ENCODE measurements around the gene CLIP4.
A peak's percentile ranks its signal among the peaks of the same experiment; 100 is the strongest.

CLIP4 gene

GRCh38 chr2:29192526-29192925 lies 77.3 kb downstream of the CLIP4 start:
- no peak for DNase-seq

- no peak for DNase-seq
These were observed 77.9 kb downstream of the CLIP4 start for GRCh38 chr2:29193111-29193510.

GRCh38 chr2:29193681-29194080 lies 78.5 kb downstream of the CLIP4 start:
- no peak for DNase-seq

GRCh38 chr2:29195796-29196195 lies 80.6 kb downstream of the CLIP4 start:
- no peak for DNase-seq

DNA sequence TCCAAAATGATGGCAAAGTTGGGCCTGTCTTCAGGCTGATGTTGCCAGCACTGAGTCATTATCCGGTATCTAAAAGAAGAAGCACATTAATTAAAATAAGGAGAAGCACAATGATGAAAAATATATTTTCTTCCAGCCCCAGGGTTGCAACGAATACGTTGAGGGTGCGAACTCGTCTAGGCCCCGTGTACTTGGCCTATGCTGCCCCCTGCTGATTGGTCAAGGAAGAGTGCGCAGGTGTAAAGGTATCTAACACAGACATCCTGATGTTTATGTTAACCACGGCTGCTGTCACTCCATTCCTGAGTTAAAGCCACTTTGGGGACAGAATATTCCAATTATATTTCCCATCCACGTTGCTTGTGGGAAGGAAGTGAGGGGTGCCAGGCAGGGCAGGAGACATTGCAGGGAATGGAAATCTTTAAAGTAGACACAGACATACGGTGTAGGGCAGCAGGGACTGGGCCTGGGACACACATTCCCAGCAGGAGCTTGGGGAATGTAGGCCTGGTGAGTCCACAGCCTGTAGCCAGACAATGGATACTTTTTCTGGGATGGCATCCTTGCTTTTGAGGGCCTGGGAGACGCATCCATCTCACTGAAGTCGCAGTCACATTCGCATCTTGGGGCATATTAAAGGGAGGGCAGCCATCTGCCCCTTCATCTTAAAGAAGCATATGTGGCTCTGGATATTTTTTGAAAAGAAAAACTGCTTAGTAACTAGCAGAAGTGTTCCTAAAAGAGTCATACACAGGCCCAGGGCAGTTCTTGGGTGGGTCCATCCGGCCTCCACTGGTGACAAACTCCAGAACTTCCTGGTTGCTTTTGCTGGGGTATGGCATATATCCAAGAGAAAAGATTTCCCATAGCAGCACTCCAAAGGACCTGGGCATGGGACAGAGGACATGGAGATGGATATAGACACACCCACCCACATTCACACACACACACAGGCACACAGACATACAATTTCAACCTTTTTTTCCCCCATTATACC lies 81.9 kb downstream of the CLIP4 start:
- DNase-seq: peak; percentile 82

DNA sequence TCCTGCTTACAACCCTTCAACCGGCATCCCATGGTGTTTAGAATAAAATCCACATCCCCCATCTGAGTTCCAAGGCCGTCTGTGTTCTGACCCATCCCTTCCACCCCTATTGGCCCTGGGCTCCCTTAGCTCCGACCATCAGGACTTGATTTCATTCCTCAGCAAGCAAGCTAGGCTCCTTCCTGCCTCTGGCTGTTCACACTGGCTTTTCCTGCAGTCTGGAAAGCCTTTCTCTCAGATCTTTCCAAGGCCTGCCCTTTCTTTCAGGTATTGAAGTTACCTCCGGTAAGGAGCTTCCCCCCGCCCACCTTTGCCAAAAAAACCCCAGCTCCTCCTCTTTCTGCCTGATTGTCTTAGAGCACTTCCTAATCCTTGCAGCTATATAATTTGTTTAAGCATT lies 86.8 kb downstream of the CLIP4 start:
- DNase-seq: no peak

- no peak for DNase-seq
These were observed 87.7 kb downstream of the CLIP4 start for GRCh38 chr2:29202819-29203495.

- no peak for DNase-seq
These were observed 91.7 kb downstream of the CLIP4 start for GRCh38 chr2:29206941-29207340.

DNA sequence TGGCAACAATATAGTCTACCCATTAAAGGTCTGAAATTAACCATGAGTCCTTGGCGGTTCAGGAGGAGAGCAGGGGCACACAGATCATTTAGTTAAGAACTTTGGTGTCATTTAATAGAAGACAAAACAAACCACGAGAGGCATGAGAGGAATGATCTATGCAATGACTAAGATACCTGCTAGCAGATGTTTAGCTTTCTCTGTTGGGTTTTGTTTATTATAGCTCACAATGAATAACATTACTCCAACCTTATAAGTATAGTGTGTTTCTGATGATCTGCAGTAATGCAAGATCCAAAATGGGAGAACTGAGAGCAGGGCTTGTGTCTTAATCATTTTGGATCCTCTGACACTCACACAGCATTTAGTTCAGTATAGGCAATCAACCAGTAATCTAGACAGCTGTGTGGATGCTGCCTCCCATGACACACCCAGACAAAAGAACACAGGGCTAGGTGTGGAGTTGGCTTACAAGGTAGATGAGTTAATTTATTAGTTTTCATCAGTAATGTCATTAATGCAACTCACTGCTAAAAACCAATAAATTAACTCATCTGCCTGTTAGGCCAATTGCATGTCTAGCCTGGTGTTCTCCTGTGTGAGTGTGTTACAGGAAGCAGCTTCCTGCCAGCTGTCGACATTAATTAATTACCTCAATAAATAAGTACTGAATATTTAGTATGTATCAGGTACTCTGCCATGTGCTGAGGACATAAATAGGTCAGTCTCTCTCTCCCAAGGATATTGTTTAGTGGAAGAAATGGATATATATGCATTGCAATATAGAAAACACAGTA lies 92.3 kb downstream of the CLIP4 start:
- DNase-seq: no peak

GRCh38 chr2:29209551-29209950 lies 94.3 kb downstream of the CLIP4 start:
- no peak for DNase-seq

GRCh38 chr2:29212009-29212408 lies 96.8 kb downstream of the CLIP4 start:
- no peak for DNase-seq

- DNase-seq: no peak
These were observed 98.7 kb downstream of the CLIP4 start for GRCh38 chr2:29213888-29214291.

DNA sequence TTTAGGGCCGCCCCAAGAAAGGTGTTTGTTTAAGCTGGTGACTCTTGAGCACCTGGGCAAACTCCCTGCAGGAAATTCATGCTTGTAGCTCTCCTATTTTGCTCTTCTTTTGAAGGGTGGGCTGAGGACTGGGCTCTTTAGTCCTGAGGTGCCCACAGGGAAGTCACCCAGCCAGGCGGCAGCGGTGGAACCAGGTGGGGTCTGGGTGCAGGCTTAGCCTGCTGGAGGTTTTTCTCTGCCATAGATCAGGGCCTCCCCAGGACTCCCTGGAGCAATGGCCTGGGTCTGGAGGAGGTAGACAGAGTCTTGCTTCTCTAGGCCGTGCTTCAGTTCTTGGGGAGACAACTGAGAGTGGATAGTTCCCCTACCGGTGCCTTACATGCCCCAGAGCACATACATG lies 99.9 kb downstream of the CLIP4 start:
- no peak for DNase-seq

- no peak for DNase-seq
These were observed 100.8 kb downstream of the CLIP4 start for GRCh38 chr2:29215739-29216608.

DNA sequence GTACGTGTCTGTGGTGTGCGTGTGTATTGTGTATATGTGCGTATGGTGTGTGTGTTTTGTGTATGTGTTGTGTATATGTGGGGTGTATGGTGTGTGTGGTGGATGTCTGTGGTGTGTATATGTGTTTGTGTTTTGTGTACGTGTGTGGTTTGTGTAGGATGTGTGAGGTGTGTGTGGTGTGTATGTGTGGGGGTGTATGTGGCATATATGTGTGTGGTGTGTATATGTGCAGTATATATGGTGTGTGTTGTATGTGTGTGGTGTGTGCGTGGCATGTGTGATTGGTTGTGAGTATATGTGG lies 101.3 kb downstream of the CLIP4 start:
- DNase-seq: no peak

DNA sequence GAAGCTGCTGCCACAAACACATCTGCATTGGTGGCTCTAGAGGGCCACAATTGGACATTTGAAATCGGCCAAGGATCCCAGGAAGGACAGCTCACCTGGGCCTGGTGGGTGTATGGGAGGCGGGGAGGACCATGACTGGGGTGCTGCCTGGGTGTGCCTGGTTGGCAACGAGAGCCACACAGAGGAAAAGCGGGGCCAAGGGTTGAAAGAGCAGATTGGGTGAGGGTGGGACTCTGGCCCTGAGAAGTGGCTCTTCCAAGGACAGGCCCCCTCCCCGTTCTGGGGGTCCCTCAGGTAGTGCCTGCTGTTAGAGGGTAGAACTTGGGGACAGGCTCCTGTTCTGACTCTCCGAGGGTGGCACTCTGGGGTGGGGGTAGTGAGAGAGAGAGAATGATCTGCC lies 102.9 kb downstream of the CLIP4 start:
- no peak for DNase-seq

DNA sequence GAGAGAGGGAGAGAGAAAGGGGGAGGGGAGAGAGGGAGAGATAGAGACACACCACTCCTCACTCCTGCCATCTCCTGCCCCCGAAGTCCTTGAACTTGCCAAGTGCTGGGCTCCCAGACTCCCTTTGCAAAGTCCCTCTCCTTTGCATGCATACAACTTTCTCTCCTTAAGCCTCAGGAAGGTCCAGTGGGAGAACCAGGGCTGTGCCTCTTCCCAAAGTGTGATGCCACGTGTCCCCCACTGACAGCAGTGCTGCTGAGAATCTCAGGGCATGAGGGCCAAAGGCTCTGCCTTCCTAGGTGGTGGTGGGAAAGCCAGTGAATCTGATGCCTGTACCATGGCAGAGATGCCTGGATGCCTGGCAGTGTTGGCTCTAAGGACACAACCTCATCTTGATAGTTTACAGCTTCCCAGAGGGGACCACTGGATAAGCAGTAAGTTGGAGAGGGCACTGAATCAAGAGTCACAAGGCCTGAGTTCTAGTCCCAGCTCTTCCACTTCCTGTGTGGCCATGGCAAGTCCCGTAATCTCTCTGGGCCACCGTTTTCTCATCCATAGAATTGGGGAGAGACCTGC lies 103.4 kb downstream of the CLIP4 start:
- DNase-seq: no peak

- no peak for DNase-seq
These were observed 104.2 kb downstream of the CLIP4 start for GRCh38 chr2:29219374-29219773.

GRCh38 chr2:29220506-29221270 lies 105.5 kb downstream of the CLIP4 start:
- no peak for DNase-seq

GRCh38 chr2:29222381-29223179 lies 107.4 kb downstream of the CLIP4 start:
- DNase-seq: no peak
